GM21723 (cell line): Measurements from ENCODE around the gene BAIAP2L2.

ENCODE experiments used
- ATAC-seq: cut with Tn5 transposase; IDR thresholded peaks from one replicate; pipeline ENCODE4 v1.9.1; 2021; ENCODE audit warnings: mild to moderate bottlenecking, moderate library complexity; ENCODE audit not compliant: unreplicated experiment

The BAIAP2L2 gene

GRCh38 chr22:38108561-38109319 lies 1.7 kb downstream of the BAIAP2L2 start:
- no peak for ATAC-seq

- ATAC-seq, result no peak
Observed at GRCh38 chr22:38107692-38108515, 2.6 kb downstream of the BAIAP2L2 start.

GRCh38 chr22:38106814-38107578 lies 3.5 kb downstream of the BAIAP2L2 start:
- ATAC-seq, result no peak

GRCh38 chr22:38104084-38104483 lies 6.4 kb downstream of the BAIAP2L2 start:
- no peak for ATAC-seq

GRCh38 chr22:38103641-38104040 lies 6.8 kb downstream of the BAIAP2L2 start:
- ATAC-seq, result no peak

- no peak for ATAC-seq
Observed at GRCh38 chr22:38098410-38099249, 11.9 kb downstream of the BAIAP2L2 start.

- ATAC-seq, result no peak
Observed at GRCh38 chr22:38097557-38098409, 12.7 kb downstream of the BAIAP2L2 start.

- ATAC-seq, result no peak
Observed at GRCh38 chr22:38097058-38097457, 13.4 kb downstream of the BAIAP2L2 start.

- ATAC-seq, result no peak
Observed at GRCh38 chr22:38089474-38089851, 21.0 kb downstream of the BAIAP2L2 start.

- no peak for ATAC-seq
Observed at GRCh38 chr22:38088629-38089473, 21.6 kb downstream of the BAIAP2L2 start.

- no peak for ATAC-seq
Observed at GRCh38 chr22:38087855-38088254, 22.6 kb downstream of the BAIAP2L2 start.

- no peak for ATAC-seq
Observed at GRCh38 chr22:38086942-38087341, 23.5 kb downstream of the BAIAP2L2 start.

GRCh38 chr22:38086001-38086845 lies 24.3 kb downstream of the BAIAP2L2 start:
- no peak for ATAC-seq

- ATAC-seq, result no peak
Observed at GRCh38 chr22:38085501-38085900, 25.0 kb downstream of the BAIAP2L2 start.

GRCh38 chr22:38085056-38085455 lies 25.4 kb downstream of the BAIAP2L2 start:
- no peak for ATAC-seq

- no peak for ATAC-seq
Observed at GRCh38 chr22:38083931-38084631, 26.4 kb downstream of the BAIAP2L2 start, which contains the start of gene SLC16A8. TSS of gene SLC16A8 (minus strand) at chr22:38084184. CDS start at chr22:38082873, 1,311 bp downstream.
